H1 (cell line): ENCODE results near the gene ZNF610. TPM values are rescaled to one million over a fixed set of nuclear protein-coding genes. Genes with fewer than 3 reads are reported as not detected.

ENCODE experiments used
- CTCF ChIA-PET: fragments of 300-600 bp; sonication (Branson Sonifier 250); formaldehyde crosslinking; loops from one replicate; lab custom pipeline; 2021; ENCODE audit not compliant: partially characterized antibody; lab: Charles Lee
- POLR2A ChIA-PET: fragments of 300-600 bp; sonication (Branson Sonifier 250); formaldehyde crosslinking; loops from one replicate; lab custom pipeline; 2021; ENCODE audit warnings: inconsistent platforms; ENCODE audit not compliant: partially characterized antibody; lab: Charles Lee
- DNase-seq, 2 experiments: peaks; one replicate each; pipeline versions ENCODE4 v3.0.0 to v3.0.0-alpha.2; 2010 to 2022; ENCODE audit warnings: low spot score in 2 of 2, low read depth in 1 of 2, mixed read lengths in 1 of 2
- FAIRE-seq: peaks from 2 replicates; lab custom pipeline; 2011; peaks lifted over from hg19 to GRCh38; lab: Jason Lieb, UNC
- H2AFZ ChIP-seq: 2 replicates; pipeline ENCODE4 v1.8.1; 2012; ENCODE audit warnings: low read length, inconsistent platforms
- H2AK5ac ChIP-seq: 2 replicates; pipeline ENCODE4 v1.6.1; 2013; ENCODE audit warnings: low read depth, low read length
- H2BK120ac ChIP-seq: replicated peaks from 2 replicates; pipeline ENCODE3; 2013; ENCODE audit warnings: low read depth, low read length, inconsistent platforms
- H2BK12ac ChIP-seq: 2 replicates; pipeline ENCODE4 v1.6.1; 2013; ENCODE audit warnings: low read depth, low read length
- H2BK15ac ChIP-seq: 2 replicates; pipeline ENCODE4 v1.6.1; 2013; ENCODE audit warnings: low read length
- H2BK20ac ChIP-seq: 2 replicates; pipeline ENCODE4 v1.6.1; 2013; ENCODE audit warnings: low read length
- H2BK5ac ChIP-seq: 2 replicates; pipeline ENCODE4 v1.6.1; 2013; ENCODE audit warnings: low read depth, low read length
- H3K14ac ChIP-seq: 2 replicates; pipeline ENCODE4 v1.6.1; 2013; ENCODE audit warnings: inconsistent platforms; ENCODE audit not compliant: insufficient read length
- H3K18ac ChIP-seq: 2 replicates; pipeline ENCODE4 v1.6.1; 2013; ENCODE audit warnings: low read length; ENCODE audit errors: extremely low read depth
- H3K23ac ChIP-seq: 2 replicates; pipeline ENCODE4 v1.6.1; 2013; ENCODE audit warnings: inconsistent platforms; ENCODE audit not compliant: insufficient read length
- H3K23me2 ChIP-seq: 2 replicates; pipeline ENCODE4 v1.6.1; 2013; ENCODE audit warnings: low read depth, low read length
- H3K27ac ChIP-seq: 2 replicates; pipeline ENCODE4 v1.6.1; 2011; ENCODE audit warnings: low read depth, low read length, inconsistent platforms
- H3K27me3 ChIP-seq, 4 experiments: replicated peaks in 1 of 4; 1 replicate in 1 of 4; 2 replicates in 3 of 4; pipeline versions ENCODE4 v1.6.1 to v1.8.1; 2011 to 2013; ENCODE audit warnings: low read length in 3 of 4, mild to moderate bottlenecking in 3 of 4, inconsistent platforms in 2 of 4, mixed read lengths in 2 of 4, moderate library complexity in 1 of 4; ENCODE audit not compliant: control insufficient read depth in 3 of 4, insufficient read depth in 3 of 4; ENCODE audit errors: extremely low read depth in 1 of 4
- H3K36me3 ChIP-seq, 4 experiments: 2 replicates each; pipeline versions ENCODE4 v1.6.1 to v1.8.1; 2011 to 2013; ENCODE audit warnings: mild to moderate bottlenecking in 4 of 4, low read length in 3 of 4, moderate library complexity in 2 of 4, control low read depth in 1 of 4, inconsistent platforms in 1 of 4; ENCODE audit not compliant: insufficient read depth in 4 of 4, control insufficient read depth in 2 of 4
- H3K4ac ChIP-seq: replicated peaks from 2 replicates; pipeline ENCODE3; 2013; ENCODE audit warnings: low read length, low read depth, mixed read lengths, inconsistent platforms; ENCODE audit not compliant: insufficient read length
- H3K4me1 ChIP-seq, 4 experiments: replicated peaks in 1 of 4; 1 replicate in 1 of 4; 2 replicates in 3 of 4; pipeline versions ENCODE4 v1.6.1 to v1.8.1; 2011 to 2013; ENCODE audit warnings: low read length in 3 of 4, inconsistent platforms in 2 of 4, mixed read lengths in 1 of 4; ENCODE audit not compliant: insufficient read depth in 4 of 4, control insufficient read depth in 3 of 4
- H3K4me2 ChIP-seq, 2 experiments: 2 replicates each; pipeline versions ENCODE4 v1.6.1 to v1.8.1; 2011 to 2013; ENCODE audit warnings: low read depth in 2 of 2, low read length in 2 of 2, control low read depth in 1 of 2, inconsistent platforms in 1 of 2, mild to moderate bottlenecking in 1 of 2; ENCODE audit not compliant: insufficient read depth in 1 of 2
- H3K4me3 ChIP-seq, 4 experiments: fragments of 200-600, 300-600 bp in 1 of 4; sonication (generic), shearing (Covaris generic), sonication (Bioruptor Twin) in 1 of 4; 2 replicates each; pipeline versions ENCODE4 v1.5.1 to v1.8.1; 2011 to 2016; ENCODE audit warnings: low read length in 4 of 4, low read depth in 3 of 4, control low read depth in 2 of 4, inconsistent platforms in 2 of 4, mild to moderate bottlenecking in 2 of 4, mixed read lengths in 1 of 4, moderate library complexity in 1 of 4; ENCODE audit not compliant: insufficient read depth in 2 of 4; ENCODE audit errors: extremely low read depth in 1 of 4
- H3K56ac ChIP-seq: replicated peaks from 2 replicates; pipeline ENCODE3; 2013; ENCODE audit warnings: low read depth, mild to moderate bottlenecking, mixed read lengths, low read length, inconsistent platforms; ENCODE audit not compliant: insufficient read length
- H3K79me1 ChIP-seq: 2 replicates; pipeline ENCODE4 v1.6.1; 2013; ENCODE audit warnings: low read depth, low read length, control low read depth
- H3K79me2 ChIP-seq, 2 experiments: 2 replicates each; pipeline versions ENCODE4 v1.6.1 to v1.8.1; 2012 to 2013; ENCODE audit warnings: low read length in 2 of 2, mild to moderate bottlenecking in 2 of 2, inconsistent platforms in 1 of 2; ENCODE audit not compliant: insufficient read depth in 2 of 2, control insufficient read depth in 1 of 2
- H3K9ac ChIP-seq, 4 experiments: replicated peaks in 1 of 4; 1 replicate in 1 of 4; 2 replicates in 3 of 4; pipeline versions ENCODE4 v1.6.1 to v1.8.1; 2011 to 2013; ENCODE audit warnings: low read depth in 3 of 4, low read length in 3 of 4, control low read depth in 2 of 4, mild to moderate bottlenecking in 2 of 4, moderate library complexity in 2 of 4, inconsistent platforms in 1 of 4; ENCODE audit errors: extremely low read depth in 1 of 4
- H3K9me3 ChIP-seq, 2 experiments: 2 replicates each; pipeline versions ENCODE4 v1.6.1 to v1.8.1; 2012 to 2013; ENCODE audit warnings: mild to moderate bottlenecking in 2 of 2, moderate library complexity in 2 of 2, control low read depth in 1 of 2, inconsistent platforms in 1 of 2, low read depth in 1 of 2, low read length in 1 of 2, mixed read lengths in 1 of 2; ENCODE audit not compliant: insufficient read depth in 2 of 2
- H4K20me1 ChIP-seq, 2 experiments: replicated peaks in 1 of 2; 2 replicates each; pipeline versions ENCODE3 to v1.8.1; 2011 to 2013; ENCODE audit warnings: inconsistent platforms in 2 of 2, low read length in 2 of 2, mild to moderate bottlenecking in 1 of 2; ENCODE audit not compliant: insufficient read depth in 2 of 2, control insufficient read depth in 1 of 2
- H4K5ac ChIP-seq: 2 replicates; pipeline ENCODE4 v1.6.1; 2013; ENCODE audit warnings: low read length, low read depth, mixed read lengths, inconsistent platforms; ENCODE audit not compliant: insufficient read length
- H4K8ac ChIP-seq: 2 replicates; pipeline ENCODE4 v1.8.0; 2013; ENCODE audit warnings: mild to moderate bottlenecking, moderate library complexity, low read length, inconsistent platforms; ENCODE audit not compliant: insufficient read depth; ENCODE audit errors: extremely low read depth
- H4K91ac ChIP-seq: replicated peaks from 2 replicates; pipeline ENCODE3; 2013; ENCODE audit warnings: low read length, mixed read lengths, inconsistent platforms; ENCODE audit not compliant: insufficient read length
- BACH1 ChIP-seq: IDR thresholded peaks from 2 replicates; pipeline ENCODE4 v1.6.1; 2012; ENCODE audit warnings: low read length, improper control_type of control experiment
- SP1 ChIP-seq: IDR thresholded peaks from 2 replicates; pipeline ENCODE4 v1.6.1; 2011; ENCODE audit warnings: low read depth, low read length
- TEAD4 ChIP-seq: IDR thresholded peaks from 2 replicates; pipeline ENCODE4 v1.6.1; 2012; ENCODE audit warnings: low read depth, low read length, inconsistent platforms, mixed read lengths
- ZNF274 ChIP-seq: IDR thresholded peaks from 2 replicates; pipeline ENCODE4 v1.7.0; 2012; ENCODE audit warnings: low read length, borderline replicate concordance; ENCODE audit errors: extremely low read depth
- WGBS, 2 experiments: shearing (Covaris generic) in 1 of 2; methylation state at CpG; one replicate each; pipeline versions ENCODE4 v1.1.6 to v1.1.7; 2013 to 2015; ENCODE audit warnings: low lambda C conversion rate in 2 of 2, mixed read lengths in 2 of 2, inconsistent platforms in 1 of 2, low coverage in 1 of 2, missing lambda C conversion rate in 1 of 2; ENCODE audit not compliant: insufficient replicate concordance in 2 of 2, insufficient coverage in 1 of 2, insufficient read length in 1 of 2; ENCODE audit errors: extremely low coverage in 1 of 2, missing lambda C conversion rate in 1 of 2; 5-methylcytosine and 5-hydroxymethylcytosine counted together
- polyA plus RNA-seq, 7 experiments: library from polyadenylated mRNA; depleted of rRNA in 3 of 7; stranded (reverse) in 5 of 7; unstranded in 2 of 7; fragments of >200 nt in 5 of 7; fragments of 200-250 nt in 2 of 7; gene quantifications; 1 replicate in 5 of 7; 2 replicates in 1 of 7; 4 replicates in 1 of 7; pipeline versions ENCODE4 v1.2.1 to v1.2.3, GENCODE V29; 2011 to 2013; ENCODE audit warnings: missing spikeins in 2 of 7, mixed read lengths in 2 of 7
- total RNA-seq: library from RNA; stranded (reverse); fragmentation: NEBNext Ultra II Directional; extraction: Animal tissue kit (Norgen Biotek cat#: 25700); gene quantifications from 2 replicates; pipeline ENCODE4 v1.2.1, GENCODE V29; 2021
- TF ChIP-seq, protein P1 (sequence below), 3 experiments: IDR thresholded peaks; 1 replicate in 2 of 3; 2 replicates in 1 of 3; pipeline versions ENCODE4 v1.5.1 to v1.6.1; 2011; ENCODE audit warnings: low read length in 3 of 3, mild to moderate bottlenecking in 3 of 3, inconsistent platforms in 2 of 3, low read depth in 1 of 3, moderate library complexity in 1 of 3; ENCODE audit not compliant: insufficient read depth in 1 of 3; ENCODE audit errors: control extremely low read depth in 1 of 3

Gene ZNF610
- total and polyA plus RNA-seq, 2 of the 8 experiments (the other 6 are each of a cell fraction or from before 2014, with no cell fraction given), result 2.4 to 5.4 TPM

DNA sequence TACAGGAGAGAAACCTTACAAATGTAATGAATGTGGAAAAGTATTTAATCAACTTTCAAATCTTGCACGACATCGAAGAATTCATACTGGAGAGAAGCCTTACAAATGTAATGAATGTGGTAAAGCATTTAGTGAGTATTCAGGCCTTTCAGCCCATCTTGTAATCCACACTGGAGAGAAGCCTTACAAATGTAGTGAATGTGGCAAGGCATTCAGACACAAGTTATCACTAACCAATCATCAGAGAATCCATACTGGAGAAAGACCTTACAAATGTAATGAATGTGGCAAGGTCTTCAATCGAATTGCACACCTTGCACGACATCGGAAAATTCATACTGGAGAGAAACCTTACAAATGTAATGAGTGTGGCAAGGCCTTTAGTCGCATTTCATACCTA is 13.6 kb upstream of the ZNF610 start:
- H2BK20ac ChIP-seq, result no peak overlapping the region
- no peak overlapping the region for H2BK120ac ChIP-seq
- H3K9me3 ChIP-seq, result peaks cover 83 to 85% of the 10 kb centered on the region in 2 experiments
- no peak overlapping the region for H3K18ac ChIP-seq
- no peak overlapping the region for H2BK15ac ChIP-seq
- no peak for DNase-seq
- FAIRE-seq, result no peak
- no peak overlapping the region for H3K4me2 ChIP-seq
- H4K91ac ChIP-seq, result no peak overlapping the region
- WGBS, 2 experiments, result 94% methylated on average over 6 of the region's 6 CpGs; no CpG with 5 or more reads in 1 of the 2 experiments
- H3K4me3 ChIP-seq, result no peak overlapping the region
- no peak overlapping the region for H3K14ac ChIP-seq
- TF ChIP-seq SP1, result no peak
- TF ChIP-seq BACH1, result no peak
- no peak for TF ChIP-seq TEAD4
- TF ChIP-seq ZNF274, result peak; percentile 72; the same call in 1 of the 2 replicates
- TF ChIP-seq, protein P1, sequence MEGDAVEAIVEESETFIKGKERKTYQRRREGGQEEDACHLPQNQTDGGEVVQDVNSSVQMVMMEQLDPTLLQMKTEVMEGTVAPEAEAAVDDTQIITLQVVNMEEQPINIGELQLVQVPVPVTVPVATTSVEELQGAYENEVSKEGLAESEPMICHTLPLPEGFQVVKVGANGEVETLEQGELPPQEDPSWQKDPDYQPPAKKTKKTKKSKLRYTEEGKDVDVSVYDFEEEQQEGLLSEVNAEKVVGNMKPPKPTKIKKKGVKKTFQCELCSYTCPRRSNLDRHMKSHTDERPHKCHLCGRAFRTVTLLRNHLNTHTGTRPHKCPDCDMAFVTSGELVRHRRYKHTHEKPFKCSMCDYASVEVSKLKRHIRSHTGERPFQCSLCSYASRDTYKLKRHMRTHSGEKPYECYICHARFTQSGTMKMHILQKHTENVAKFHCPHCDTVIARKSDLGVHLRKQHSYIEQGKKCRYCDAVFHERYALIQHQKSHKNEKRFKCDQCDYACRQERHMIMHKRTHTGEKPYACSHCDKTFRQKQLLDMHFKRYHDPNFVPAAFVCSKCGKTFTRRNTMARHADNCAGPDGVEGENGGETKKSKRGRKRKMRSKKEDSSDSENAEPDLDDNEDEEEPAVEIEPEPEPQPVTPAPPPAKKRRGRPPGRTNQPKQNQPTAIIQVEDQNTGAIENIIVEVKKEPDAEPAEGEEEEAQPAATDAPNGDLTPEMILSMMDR (IDR thresholded peaks at IDR 0.05; ENCODE audit: control extremely low read depth in 1 of 3, insufficient read depth in 1 of 3, low read depth in 1 of 3, low read length in 3 of 3), result no peak
- H2BK5ac ChIP-seq, result no peak overlapping the region
- ChIA-PET CTCF (no interaction called here), POLR2A (no interaction called here)
- no peaks in the 10 kb centered on the region for H4K20me1 ChIP-seq
- no peaks in the 10 kb centered on the region for H3K79me2 ChIP-seq
- H3K9ac ChIP-seq, result no peak overlapping the region
- H4K5ac ChIP-seq, result no peak overlapping the region
- no peak overlapping the region for H3K4ac ChIP-seq
- H3K56ac ChIP-seq, result no peak overlapping the region
- H3K27me3 ChIP-seq, result no peaks in the 10 kb centered on the region
- no peak overlapping the region for H3K27ac ChIP-seq
- H3K79me1 ChIP-seq, result no peaks in the 10 kb centered on the region
- H3K23me2 ChIP-seq, result no peaks in the 10 kb centered on the region
- H2BK12ac ChIP-seq, result no peak overlapping the region
- H4K8ac ChIP-seq, result no peak overlapping the region; the same call in 1 of the 2 replicates
- H3K4me1 ChIP-seq, result no peaks in the 10 kb centered on the region
- no peak overlapping the region for H3K23ac ChIP-seq
- H2AFZ ChIP-seq, result no peak overlapping the region
- peaks cover 6 to 71% (median 35%) of the 10 kb centered on the region in 4 experiments; a peak in 7 of 8 replicates for H3K36me3 ChIP-seq
- no peak overlapping the region for H2AK5ac ChIP-seq
